Measurements from ENCODE around the gene GLI2. TPM values are rescaled to one million over a fixed set of nuclear protein-coding genes. Genes with fewer than 3 reads are reported as not detected.

The GLI2 gene
- total and polyA plus RNA-seq, 8 donors = 0.45 to 2.8 (median 0.68) TPM; not detected in 1

DNA sequence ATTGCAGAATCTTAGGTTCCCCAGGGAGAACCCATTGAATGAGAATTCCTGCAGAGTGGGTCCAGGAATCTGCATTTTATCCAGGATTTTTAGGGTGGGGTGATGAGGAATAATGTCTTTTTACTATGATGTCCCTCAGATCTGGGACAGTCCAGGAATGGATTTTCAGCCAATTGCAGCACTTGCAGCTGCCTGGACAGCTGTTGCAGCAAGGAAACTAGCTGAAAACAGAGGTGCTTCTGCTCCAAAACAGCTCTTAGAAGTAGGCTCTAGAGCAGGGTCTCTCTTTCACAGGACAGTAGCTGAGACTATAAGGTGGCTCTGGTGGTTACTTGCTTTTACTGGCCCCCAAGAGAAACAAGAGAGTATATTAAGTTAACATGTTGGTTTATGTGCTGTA lies 9.1 kb downstream of the GLI2 start:
- intact Hi-C loops (cut with DNase I; ENCODE audit: low total_unique reads) = no loop called here
- Histone ChIP-seq H3K27me3 (peaks cover 4 to 43% (median 15%) of the 10 kb centered on the region in 3 donors), H3K27ac (no peak overlapping the region), H3K4me3 (no peak overlapping the region), H3K9me3 (no peaks in the 10 kb centered on the region), H3K36me3 (no peaks in the 10 kb centered on the region), H3K4me1 (peaks cover 11 to 22% (median 17%) of the 10 kb centered on the region in 4 donors)
- TF ChIP-seq, protein P1, sequence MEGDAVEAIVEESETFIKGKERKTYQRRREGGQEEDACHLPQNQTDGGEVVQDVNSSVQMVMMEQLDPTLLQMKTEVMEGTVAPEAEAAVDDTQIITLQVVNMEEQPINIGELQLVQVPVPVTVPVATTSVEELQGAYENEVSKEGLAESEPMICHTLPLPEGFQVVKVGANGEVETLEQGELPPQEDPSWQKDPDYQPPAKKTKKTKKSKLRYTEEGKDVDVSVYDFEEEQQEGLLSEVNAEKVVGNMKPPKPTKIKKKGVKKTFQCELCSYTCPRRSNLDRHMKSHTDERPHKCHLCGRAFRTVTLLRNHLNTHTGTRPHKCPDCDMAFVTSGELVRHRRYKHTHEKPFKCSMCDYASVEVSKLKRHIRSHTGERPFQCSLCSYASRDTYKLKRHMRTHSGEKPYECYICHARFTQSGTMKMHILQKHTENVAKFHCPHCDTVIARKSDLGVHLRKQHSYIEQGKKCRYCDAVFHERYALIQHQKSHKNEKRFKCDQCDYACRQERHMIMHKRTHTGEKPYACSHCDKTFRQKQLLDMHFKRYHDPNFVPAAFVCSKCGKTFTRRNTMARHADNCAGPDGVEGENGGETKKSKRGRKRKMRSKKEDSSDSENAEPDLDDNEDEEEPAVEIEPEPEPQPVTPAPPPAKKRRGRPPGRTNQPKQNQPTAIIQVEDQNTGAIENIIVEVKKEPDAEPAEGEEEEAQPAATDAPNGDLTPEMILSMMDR (IDR thresholded peaks at IDR 0.05) = no peak
- no peak for TF ChIP-seq POLR2A (IDR thresholded peaks at IDR 0.05)
- no peak for TF ChIP-seq EP300 (IDR thresholded peaks at IDR 0.05)
- TF ChIP-seq POLR2AphosphoS5 (IDR thresholded peaks at IDR 0.05) = no peak
- DNase-seq = no peak

DNA sequence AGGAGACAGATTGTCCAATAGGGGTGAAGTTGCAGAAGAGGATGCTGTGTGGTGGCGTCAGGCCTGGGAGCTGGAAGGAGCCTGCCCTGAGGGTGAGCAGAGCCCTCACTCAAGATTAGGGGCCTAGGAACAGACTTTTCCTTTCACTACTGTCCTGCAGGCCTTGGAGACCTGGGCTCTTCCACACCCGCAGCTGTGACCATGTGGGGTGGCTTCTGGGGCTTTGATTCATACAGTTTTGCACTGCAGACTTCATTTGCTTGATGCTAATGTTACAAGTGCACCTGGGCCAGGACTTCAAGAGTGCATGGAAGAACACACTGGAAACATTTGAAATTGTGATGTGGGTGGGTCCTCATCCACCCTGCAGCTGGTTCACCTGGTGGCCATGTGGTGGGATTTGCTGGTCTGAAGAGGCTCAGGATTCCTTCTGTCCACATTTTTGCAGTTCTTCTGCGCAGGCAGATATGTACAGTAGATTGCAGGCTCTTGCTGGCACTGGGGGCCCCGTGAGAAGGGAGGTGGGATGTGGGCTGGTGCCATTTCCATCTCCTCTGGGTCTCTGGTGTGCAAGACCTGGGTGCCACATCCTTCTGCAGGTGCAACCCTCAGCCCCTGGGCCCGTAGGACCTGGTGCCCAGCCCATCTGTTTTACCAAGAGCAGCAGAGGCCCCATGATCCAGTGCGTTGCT lies 9.9 kb downstream of the GLI2 start:
- Histone ChIP-seq H3K36me3 (no peaks in the 10 kb centered on the region), H3K4me3 (no peak overlapping the region), H3K9me3 (no peaks in the 10 kb centered on the region), H3K27me3 (peaks cover 4 to 37% (median 15%) of the 10 kb centered on the region in 3 donors), H3K4me1 (peaks cover 11 to 17% (median 15%) of the 10 kb centered on the region in 4 donors), H3K27ac (no peak overlapping the region)
- 86 to 95% (median 90%) methylated on average over 6 of the region's 6 CpGs for WGBS, 5 donors
- intact Hi-C loops (cut with DNase I; ENCODE audit: low total_unique reads) = no loop called here
- TF ChIP-seq POLR2AphosphoS5 (IDR thresholded peaks at IDR 0.05) = no peak
- TF ChIP-seq EP300 (IDR thresholded peaks at IDR 0.05) = no peak
- TF ChIP-seq, protein P1 (IDR thresholded peaks at IDR 0.05) = no peak
- TF ChIP-seq POLR2A (IDR thresholded peaks at IDR 0.05) = no peak
- DNase-seq = no peak

DNA sequence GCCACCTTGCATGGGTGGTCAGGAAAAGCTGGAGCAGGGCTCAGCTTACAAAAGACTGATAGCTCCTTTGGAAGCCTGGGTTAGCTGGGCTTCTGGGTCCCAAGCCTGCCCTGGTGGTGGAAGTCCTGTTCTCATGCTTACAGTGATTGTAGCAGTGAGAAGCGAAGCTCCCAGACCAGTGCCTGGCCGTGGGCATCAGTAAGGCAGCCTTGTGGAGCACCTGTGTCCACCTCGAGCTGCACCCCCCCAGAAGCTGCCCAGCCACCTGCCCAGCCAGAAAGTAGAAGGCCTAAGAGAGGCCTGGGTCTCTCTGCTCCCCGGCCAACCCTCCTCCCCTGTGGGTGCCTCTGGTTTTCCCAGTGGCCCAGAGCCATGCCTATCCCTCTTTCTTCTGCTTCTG lies 10.5 kb downstream of the GLI2 start:
- WGBS, 5 donors = 83 to 88% (median 86%) methylated on average over 4 of the region's 4 CpGs
- H3K36me3 ChIP-seq = no peaks in the 10 kb centered on the region
- TF ChIP-seq POLR2AphosphoS5 (IDR thresholded peaks at IDR 0.05) = no peak
- no peak for TF ChIP-seq POLR2A (IDR thresholded peaks at IDR 0.05)
- TF ChIP-seq, protein P1 (IDR thresholded peaks at IDR 0.05) = no peak
- TF ChIP-seq EP300 (IDR thresholded peaks at IDR 0.05) = no peak
- no peaks in the 10 kb centered on the region for H3K9me3 ChIP-seq
- H3K27ac ChIP-seq = no peak overlapping the region
- no peak overlapping the region for H3K4me3 ChIP-seq
- intact Hi-C loops (cut with DNase I; ENCODE audit: low total_unique reads) = no loop called here
- no peak for DNase-seq
- H3K4me1 ChIP-seq = peaks cover 8 to 12% (median 10%) of the 10 kb centered on the region in 4 donors
- peaks cover 0 to 31% (median 10%) of the 10 kb centered on the region in 3 donors for H3K27me3 ChIP-seq

DNA sequence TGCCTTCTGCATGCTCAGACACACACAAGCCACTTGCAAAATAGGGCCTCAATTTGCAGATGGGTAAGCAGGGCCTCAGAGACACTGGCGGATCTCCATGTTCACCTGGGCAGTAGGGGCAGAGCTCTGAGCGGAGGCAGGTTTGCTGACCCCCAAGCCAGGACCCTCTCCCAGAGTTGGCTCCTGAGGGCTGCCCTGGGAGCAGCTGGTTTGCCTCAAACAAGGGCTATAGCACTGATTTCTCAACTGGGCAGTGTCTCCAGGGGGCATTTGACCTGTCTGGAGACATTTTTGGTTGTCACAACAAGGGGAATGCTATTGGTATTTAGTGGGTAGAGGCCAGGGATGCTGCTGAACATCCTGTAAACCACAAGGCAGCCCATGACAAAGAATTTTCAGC lies 11.6 kb downstream of the GLI2 start:
- Histone ChIP-seq H3K27me3 (peaks cover 0 to 19% (median 0%) of the 10 kb centered on the region in 3 donors), H3K9me3 (no peaks in the 10 kb centered on the region), H3K27ac (no peak overlapping the region), H3K4me3 (no peak overlapping the region), H3K4me1 (peaks cover 0 to under 1% (median 0%) of the 10 kb centered on the region in 4 donors), H3K36me3 (no peaks in the 10 kb centered on the region)
- intact Hi-C loops (cut with DNase I; ENCODE audit: low total_unique reads) = no loop called here
- WGBS, 5 donors = 93 to 100% (median 96%) methylated on average over 2 of the region's 2 CpGs
- TF ChIP-seq POLR2A (IDR thresholded peaks at IDR 0.05) = no peak
- TF ChIP-seq POLR2AphosphoS5 (IDR thresholded peaks at IDR 0.05) = no peak
- TF ChIP-seq EP300 (IDR thresholded peaks at IDR 0.05) = no peak
- TF ChIP-seq, protein P1 (IDR thresholded peaks at IDR 0.05) = no peak
- no peak for DNase-seq
